ENCODE measurements around the gene ENOX2. TPM values are rescaled to one million over a fixed set of nuclear protein-coding genes. Genes with fewer than 3 reads are reported as not detected.

ENOX2 gene
- total and polyA plus RNA-seq, 2 of the 13 experiments (the other 11 are each of a cell fraction or from before 2014, with no cell fraction given): 5.9 to 8.5 TPM

DNA sequence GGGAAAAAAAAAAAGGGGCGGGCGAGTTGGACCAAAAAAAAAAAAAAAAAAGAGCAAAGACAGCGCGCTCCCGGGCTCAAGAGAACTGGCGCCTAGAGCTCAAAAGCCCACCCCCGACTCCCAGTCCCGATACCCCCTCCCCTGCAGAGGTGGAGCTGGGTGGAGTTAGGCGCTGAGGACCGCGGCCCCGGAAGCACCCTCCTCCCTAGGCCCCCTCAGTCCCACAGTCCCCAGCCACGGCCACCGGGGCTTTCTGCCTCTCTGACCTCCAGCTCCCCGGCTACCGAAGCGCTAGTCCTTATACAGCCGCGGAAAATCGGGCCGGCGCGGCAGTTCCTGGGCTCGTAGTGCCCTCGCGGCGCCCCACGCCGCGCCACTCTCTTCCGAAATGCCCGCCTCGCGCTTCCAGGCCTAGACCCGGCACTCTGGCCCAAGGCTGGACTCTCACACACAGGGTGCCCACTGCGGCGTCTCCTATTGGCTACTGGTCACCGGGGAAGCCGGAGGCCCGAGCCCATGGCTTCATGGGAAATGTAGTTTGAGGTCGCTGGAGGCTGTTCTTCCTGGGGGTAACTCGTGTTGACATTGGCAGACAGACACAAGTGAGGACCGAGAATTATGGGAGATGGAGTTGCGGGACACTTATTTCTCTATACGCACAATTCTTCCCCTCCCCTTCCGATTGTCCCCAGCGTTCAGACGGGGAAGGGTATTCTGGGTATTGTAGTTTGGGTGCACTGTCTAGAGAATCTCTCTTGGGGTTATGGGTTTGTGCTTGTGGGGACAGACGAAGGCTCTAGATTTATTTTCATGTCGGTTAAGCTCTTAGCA lies at the start of gene ENOX2 (continued):
- TF ChIP-seq ZNF790 (CRISPR knock-in tag; IDR thresholded peaks at IDR 0.05; ENCODE audit: borderline replicate concordance) (no peak), ZSCAN30 (CRISPR knock-in tag; IDR thresholded peaks at IDR 0.05) (no peak), CC2D1A (CRISPR knock-in tag; IDR thresholded peaks at IDR 0.05) (no peak), DNMT3B (CRISPR knock-in tag; conservative IDR thresholded peaks at IDR 0.05) (0 out of 2 replicates have a peak, but pooled peaks have one; percentile 31), FOXA1 (IDR thresholded peaks at IDR 0.05) (no peak), FOXA1 (CRISPR knock-in tag; IDR thresholded peaks at IDR 0.05) (peak; percentile 87), ZBTB49 (CRISPR knock-in tag; IDR thresholded peaks at IDR 0.05; ENCODE audit: borderline replicate concordance) (no peak), SMARCE1 (IDR thresholded peaks at IDR 0.05; ENCODE audit: borderline replicate concordance) (no peak), TGIF2 (CRISPR knock-in tag; IDR thresholded peaks at IDR 0.05) (no peak), KAT8 (CRISPR knock-in tag; IDR thresholded peaks at IDR 0.05) (peak; percentile 88), ZNF446 (CRISPR knock-in tag; IDR thresholded peaks at IDR 0.05) (no peak), TIGD3 (CRISPR knock-in tag; IDR thresholded peaks at IDR 0.05; ENCODE audit: borderline replicate concordance) (no peak), PAWR (CRISPR knock-in tag; IDR thresholded peaks at IDR 0.05; ENCODE audit: borderline replicate concordance) (no peak), MLLT10 (CRISPR knock-in tag; IDR thresholded peaks at IDR 0.05) (no peak), RBM39 (IDR thresholded peaks at IDR 0.05; ENCODE audit: low read depth, low read length, poor library complexity, severe bottlenecking) (no peak), HIVEP1 (CRISPR knock-in tag; IDR thresholded peaks at IDR 0.05) (0 out of 2 replicates have a peak, but pooled peaks have one; percentile 27), MIXL1 (CRISPR knock-in tag; IDR thresholded peaks at IDR 0.05) (no peak), AFF4 (CRISPR knock-in tag; IDR thresholded peaks at IDR 0.05) (no peak), SP5 (CRISPR knock-in tag; IDR thresholded peaks at IDR 0.05; ENCODE audit: borderline replicate concordance, low read depth) (peak; percentile 38; the same call in 1 of the 2 replicates), ZNF850 (CRISPR knock-in tag; conservative IDR thresholded peaks at IDR 0.05) (no peak), PHF8 (CRISPR knock-in tag; IDR thresholded peaks at IDR 0.05) (peak; percentile 98), ZNF205 (CRISPR knock-in tag; IDR thresholded peaks at IDR 0.05) (no peak), JUND (CRISPR knock-in tag; IDR thresholded peaks at IDR 0.05) (no peak), TSC22D2 (CRISPR knock-in tag; IDR thresholded peaks at IDR 0.05; ENCODE audit: borderline replicate concordance) (0 out of 2 replicates have a peak, but pooled peaks have one; percentile 29)

All from HepG2 (cell line).